Measurements from ENCODE around the gene IMPDH2.
A peak's percentile ranks its signal among the peaks of the same experiment; 100 is the strongest.
"Not testable (repeated sequence)": the region's sequence is repeated elsewhere in the genome, so short reads cannot be mapped to it uniquely, and the experiment has no call there.

Gene IMPDH2

DNA sequence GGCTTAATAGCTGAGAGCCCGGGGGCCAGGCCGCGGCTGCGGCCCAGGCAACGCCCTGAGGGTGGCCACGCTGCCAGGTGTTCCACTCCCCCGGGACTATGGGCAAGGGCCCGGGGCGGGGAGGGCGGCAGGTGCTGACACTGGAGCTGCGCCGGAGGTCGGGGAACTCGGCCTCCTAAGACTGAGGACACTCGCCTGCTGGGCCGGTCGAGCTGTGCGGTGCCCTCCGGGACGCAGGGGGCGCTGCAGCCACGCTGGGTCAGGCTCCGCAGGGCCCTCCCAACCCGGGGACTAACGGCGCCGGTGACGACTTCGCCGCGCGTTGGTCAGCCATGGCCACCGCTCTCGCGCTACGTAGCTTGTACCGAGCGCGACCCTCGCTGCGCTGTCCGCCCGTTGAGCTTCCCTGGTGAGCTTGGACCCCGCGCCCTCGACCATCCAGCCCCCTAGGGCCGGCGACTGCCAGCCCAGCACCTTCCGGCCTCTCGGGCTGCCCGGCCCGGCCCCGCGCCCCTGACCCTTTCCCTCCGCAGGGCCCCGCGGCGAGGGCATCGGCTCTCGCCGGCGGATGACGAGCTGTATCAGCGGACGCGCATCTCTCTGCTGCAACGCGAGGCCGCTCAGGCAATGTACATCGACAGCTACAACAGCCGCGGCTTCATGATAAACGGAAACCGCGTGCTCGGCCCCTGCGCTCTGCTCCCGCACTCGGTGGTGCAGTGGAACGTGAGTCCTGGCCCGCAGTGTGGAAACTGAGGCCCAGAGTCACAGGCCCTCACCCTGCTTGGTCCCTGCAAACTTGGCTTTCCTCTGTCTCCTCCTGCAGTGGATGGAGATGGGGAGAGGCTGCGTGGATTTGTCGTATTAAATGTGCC, 7.1 kb downstream of the IMPDH2 start, which contains the start of gene NDUFAF3:
TSS of gene NDUFAF3 (plus strand) at position 309 of the 875 bp plus-strand sequence. CDS start at position 333, 24 bp downstream.
- peak; percentile 87 to 92 (median 91) for DNase-seq (ENCODE audit: low read depth in 2 of 3, low spot score in 1 of 3)

DNA sequence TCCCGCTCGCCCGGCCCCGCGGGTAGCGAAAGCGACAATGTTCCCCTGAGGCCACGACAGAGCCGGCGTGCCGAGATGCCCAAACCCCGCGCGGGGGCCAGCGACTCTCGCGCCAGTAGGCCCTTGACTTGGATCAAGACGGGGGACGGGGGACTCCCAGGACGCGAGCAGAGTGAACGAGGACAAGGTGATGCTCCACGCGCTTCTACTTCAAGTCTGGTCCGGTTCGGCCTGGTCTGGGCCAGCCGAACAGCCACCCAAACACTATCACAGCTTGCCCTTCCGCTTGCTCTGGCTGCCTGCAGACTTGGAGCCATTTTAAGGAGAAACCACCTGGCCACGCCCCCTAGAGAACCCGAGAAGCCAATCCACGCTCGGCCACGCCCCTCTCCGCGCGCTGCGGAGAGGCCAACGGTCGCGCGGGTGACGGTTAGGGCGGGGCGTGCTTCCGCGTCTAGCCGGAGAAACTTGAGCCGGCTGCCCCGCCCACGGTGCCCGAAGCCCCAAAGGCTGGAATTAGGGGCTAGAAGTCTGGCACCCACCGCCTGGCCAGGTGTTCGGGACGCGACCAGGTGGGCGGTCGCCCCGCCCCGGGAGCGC, 7.9 kb downstream of the IMPDH2 start:
- DNase-seq (ENCODE audit: low read depth in 2 of 3, low spot score in 1 of 3), result peak; percentile 96 to 99 (median 98)

DNA sequence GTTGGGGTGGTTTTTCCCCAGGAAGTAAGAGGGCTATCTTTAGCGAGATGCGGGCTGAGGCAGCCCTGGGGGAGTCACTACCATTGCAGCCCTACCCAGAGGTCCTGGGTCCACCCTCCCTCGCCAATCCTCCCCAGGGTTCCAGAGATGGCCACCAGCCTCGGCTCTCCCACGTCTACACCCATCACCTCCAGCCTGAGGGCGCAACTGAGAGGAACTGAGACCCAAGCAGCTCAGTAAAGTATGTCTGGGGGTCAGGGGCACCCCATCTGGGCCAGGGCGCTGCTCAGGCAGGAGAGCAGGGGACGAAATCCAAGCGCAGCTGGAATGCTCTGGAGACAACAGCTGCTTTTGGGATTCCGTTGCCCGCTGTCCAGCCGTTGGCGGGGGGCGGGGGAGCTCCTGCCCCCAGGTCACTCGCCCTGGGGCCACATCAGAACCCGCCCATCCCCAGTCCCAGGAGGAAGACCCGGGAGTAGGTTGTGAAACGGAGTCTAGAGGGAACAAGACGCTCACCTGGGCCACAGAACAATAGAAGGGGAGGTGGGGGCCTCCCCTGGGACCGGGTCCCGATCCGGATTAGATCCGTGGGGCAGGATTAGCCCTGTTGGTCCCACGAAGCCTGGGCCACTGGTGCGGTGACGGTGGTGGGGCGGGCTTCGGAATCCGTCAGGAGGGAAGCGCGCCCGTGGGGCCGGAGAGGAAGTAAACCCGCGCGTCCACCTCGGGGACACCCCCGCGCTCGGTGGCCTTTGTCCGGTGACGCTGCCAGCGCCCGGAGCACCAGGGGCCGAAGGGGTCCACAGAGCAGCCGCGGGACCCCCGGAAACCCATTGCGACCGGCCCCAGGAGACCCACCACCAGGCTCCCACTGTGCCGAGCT, 8.6 kb downstream of the IMPDH2 start:
- DNase-seq (ENCODE audit: low read depth in 2 of 3, low spot score in 1 of 3), result no peak

DNA sequence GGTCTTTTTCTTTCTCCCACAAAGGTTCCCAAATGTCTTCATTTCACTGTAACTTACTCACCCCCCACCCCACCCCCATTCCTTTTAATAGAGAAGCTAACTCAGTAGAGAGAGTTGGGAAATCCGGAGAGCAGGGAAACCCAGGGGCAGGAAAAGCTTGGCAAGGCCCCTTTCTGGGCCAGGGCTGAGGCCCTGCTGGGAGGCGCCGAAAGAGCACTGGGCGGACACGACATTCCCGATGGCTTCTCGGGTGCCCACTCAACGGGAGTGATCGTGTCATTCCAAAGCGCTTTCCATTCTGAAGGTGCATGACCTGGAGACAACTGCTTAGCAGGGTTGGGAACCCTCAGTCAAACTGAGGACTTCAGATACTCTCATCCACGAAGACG, 9.3 kb downstream of the IMPDH2 start:
- DNase-seq (ENCODE audit: low read depth in 2 of 3, low spot score in 1 of 3), result no peak

DNA sequence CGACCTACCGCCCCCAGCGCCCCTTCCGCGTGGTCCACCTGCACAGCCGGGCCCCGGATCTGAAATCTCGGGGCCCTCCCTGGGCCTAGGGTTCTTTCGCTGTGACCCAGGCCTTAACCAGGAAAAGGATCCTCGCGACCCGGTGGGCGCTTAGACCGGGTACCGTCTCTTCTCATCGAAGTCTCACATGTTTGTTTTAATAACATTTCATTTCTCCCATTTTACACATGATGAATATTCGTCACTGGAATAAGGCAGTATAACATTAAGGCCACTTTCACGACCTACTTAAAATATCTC, 10.5 kb downstream of the IMPDH2 start:
- no peak for DNase-seq (ENCODE audit: low read depth in 2 of 3, low spot score in 1 of 3)

DNA sequence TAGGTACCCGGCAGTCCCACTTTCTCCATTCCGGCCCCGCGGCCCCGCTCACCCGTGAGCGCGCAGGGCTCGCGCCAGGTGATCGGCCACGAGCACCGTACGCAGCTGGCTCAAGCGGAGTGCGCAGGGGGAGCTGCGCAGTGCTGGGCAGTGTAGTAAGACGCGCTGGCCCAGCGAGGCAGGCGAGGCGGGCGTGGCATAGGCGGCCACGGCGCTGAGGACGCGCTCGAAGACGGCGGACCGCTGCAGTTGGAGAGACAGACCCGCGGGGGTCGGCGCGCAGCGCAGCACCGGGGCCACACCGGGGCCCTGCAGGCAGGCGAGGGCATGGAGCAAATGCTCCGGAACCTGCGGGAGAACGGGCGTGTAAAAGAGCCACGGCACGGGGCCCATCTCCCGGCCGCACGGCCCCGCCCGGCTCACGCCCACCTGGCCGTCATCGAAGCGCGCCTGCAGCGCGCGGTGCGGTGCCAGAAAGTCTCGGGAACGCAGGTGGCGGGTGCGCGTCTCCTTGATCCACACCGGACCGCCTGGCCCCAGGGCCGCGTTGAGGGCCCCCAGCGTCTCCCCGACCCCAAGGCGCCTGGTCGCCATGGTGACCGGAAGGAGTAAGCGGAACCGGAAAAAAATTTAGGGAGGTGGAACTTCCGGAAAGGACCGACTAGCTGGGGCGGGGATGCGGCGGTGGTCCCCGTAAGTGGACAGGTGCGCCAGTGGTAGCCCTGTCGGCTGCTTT, 11.1 kb downstream of the IMPDH2 start, which contains the start of gene DALRD3:
TSS of gene DALRD3 (minus strand) at position 610 of the 736 bp plus-strand sequence. CDS start at position 594, 16 bp downstream.
- DNase-seq (ENCODE audit: low read depth in 2 of 3, low spot score in 1 of 3), result peak in 1 of 3 donors; percentile 43

DNA sequence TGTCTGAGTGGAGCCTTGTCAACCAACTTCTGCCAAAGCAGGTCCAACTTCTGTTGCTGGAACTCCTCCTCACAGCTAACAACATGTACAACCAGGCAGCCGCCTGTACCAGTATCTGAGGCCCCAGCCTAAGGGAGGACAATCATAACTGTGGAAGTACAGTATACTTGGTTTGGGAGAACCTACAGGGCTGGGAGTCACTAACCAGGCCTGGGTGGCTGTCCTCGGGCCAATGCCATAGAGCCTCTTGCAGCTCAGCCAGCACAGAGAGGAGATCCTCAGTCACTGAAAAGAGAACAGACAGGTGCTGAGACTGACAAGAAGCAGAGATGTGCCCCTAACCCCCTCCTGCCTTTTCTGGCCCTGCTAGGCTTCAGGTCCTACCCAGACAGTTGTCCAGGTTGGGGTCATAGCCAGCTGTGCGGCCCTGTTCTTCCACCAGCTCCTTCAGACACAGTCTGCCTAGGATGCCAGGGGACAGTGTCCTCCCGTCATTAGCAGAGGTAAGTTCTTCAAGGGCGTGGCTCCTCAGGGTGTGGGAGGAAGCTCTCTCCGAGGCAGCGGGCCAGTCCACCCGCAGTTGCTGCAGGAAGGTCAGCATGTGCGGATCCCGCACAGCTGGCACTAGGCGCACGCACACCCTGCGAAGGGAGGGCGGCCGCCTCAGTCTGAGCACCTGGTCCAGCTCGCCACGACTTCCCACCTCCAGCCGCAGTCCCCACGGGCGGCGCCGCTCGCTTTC, 11.8 kb downstream of the IMPDH2 start:
- DNase-seq (ENCODE audit: low read depth in 2 of 3, low spot score in 1 of 3), result no peak

DNA sequence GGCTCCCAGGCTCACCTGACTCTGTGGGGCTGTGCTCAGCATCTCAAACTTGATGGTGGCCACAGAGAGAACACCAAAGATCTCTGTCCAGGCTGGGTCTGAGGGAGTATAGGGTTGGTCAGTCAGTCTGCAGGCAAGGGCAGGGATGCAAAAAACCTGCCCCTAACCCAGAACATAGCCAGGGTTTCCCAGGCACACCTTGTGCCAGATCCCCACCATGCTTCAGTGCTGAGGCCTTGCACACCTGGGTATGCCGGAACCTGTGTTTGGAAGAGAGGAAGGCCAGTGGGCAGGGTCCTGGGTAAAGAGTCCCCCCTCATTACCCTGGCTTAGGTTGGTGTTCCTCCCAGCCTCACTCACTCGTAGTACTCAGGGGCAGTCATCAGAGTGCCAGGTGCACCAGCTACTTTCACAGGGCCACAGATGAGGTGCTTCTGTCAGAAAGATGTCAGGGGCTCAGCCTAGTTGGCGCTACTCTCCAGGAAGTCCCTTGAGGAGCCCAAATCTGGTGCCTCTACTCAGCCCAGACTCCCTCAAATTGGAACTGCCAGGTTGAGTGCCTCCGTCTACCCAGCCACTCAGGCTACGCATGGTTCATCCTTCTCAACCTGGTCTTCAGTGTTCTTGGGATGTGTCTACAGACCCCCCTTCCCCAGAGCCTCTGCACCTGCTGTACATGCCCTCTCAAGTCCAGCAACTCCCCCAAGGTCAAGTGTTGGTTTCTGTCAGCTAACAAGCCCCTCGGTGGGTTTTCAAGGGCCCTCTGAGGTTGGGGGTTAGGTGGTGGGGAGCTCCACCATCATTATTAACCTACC, 12.6 kb downstream of the IMPDH2 start:
- DNase-seq (ENCODE audit: low read depth in 2 of 3, low spot score in 1 of 3), result no peak

DNA sequence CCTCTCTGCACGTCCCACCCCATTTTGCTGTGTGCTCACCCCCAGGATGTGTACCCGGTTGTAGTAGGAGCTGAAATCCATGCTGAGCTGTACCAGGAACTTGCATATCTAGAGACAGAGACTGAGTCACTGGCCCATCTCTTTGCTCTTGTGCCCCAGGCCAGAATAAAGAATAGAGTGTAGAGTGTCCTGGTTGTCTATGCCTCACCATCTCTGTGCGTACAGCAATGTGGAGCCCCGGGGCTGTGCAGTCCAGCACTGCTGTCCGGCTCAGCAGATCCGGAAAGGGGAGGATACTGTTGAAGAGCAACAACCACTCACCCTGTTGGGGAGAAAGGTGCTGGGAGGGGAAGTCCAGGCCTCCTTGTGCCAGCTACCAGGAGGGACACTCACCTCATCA, 13.4 kb downstream of the IMPDH2 start:
- no peak for DNase-seq (ENCODE audit: low read depth in 2 of 3, low spot score in 1 of 3)

DNA sequence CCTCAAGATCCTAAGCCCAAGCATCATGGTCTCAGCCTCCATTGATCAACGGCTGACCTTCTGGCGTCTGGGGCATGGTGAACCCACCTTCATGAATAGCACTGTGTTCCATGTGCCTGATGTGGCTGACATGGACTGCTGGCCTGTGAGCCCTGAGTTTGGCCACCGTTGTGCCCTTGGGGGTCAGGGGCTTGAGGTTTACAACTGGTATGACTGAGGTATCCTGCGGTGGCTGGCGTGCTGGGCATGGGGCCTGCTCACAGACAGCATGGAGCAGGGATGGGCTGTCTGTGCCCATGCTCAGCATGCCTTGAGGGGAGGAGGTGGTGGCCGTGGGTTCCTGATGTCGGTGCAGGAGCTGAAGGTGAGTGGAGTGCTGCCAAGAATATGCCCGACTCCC, 14.1 kb downstream of the IMPDH2 start:
- DNase-seq (ENCODE audit: low read depth in 2 of 3, low spot score in 1 of 3), result no peak

DNA sequence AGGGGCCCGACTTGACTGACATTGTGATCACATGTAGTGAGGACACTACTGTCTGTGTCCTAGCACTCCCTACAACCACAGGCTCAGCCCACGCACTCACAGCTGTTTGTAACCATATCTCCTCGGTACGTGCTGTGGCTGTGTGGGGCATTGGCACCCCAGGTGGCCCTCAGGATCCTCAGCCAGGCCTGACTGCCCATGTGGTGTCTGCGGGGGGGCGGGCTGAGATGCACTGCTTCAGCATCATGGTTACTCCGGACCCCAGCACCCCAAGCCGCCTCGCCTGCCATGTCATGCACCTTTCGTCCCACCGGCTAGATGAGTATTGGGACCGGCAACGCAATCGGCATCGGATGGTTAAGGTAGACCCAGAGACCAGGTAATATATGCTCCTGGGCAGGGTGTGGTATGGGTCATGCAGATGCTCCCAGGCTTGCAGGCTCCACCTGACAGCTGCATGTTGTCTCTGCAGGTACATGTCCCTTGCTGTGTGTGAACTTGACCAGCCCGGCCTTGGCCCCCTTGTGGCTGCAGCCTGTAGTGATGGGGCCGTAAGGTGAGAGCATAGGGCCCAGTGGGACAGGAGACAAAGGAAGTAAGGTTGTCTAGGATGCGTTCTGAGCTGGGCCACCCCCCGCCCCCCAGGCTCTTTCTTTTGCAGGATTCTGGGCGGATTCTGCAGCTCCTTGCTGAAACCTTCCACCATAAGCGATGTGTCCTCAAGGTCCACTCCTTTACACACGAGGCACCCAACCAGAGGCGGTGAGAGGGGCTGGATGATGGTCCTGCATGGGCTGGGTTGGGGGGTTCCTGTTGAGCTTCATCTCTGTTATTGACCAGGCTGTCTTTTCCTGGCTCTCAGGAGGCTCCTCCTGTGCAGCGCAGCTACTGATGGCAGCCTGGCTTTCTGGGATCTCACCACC, 15.2 kb downstream of the IMPDH2 start:
- no peak for DNase-seq (ENCODE audit: low read depth in 2 of 3, low spot score in 1 of 3)

DNA sequence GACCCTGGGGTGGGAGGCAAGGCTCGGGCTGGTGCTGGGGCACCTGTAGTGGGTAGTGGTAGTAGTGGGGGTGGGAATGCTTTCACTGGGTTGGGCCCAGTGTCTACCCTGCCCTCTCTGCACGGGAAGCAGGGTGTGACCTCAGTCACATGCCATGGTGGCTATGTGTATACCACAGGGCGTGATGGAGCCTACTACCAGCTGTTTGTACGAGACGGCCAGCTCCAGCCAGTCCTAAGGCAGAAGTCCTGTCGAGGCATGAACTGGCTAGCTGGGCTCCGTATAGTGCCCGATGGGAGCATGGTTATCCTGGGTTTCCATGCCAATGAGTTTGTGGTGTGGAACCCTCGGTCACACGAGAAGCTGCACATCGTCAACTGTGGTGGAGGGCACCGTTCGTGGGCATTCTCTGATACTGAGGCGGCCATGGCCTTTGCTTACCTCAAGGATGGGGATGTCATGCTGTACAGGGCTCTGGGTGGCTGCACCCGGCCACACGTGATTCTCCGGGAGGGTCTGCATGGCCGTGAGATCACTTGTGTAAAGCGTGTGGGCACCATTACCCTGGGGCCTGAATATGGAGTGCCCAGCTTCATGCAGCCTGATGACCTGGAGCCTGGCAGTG, 16.0 kb downstream of the IMPDH2 start:
- DNase-seq (ENCODE audit: low read depth in 2 of 3, low spot score in 1 of 3), result no peak

DNA sequence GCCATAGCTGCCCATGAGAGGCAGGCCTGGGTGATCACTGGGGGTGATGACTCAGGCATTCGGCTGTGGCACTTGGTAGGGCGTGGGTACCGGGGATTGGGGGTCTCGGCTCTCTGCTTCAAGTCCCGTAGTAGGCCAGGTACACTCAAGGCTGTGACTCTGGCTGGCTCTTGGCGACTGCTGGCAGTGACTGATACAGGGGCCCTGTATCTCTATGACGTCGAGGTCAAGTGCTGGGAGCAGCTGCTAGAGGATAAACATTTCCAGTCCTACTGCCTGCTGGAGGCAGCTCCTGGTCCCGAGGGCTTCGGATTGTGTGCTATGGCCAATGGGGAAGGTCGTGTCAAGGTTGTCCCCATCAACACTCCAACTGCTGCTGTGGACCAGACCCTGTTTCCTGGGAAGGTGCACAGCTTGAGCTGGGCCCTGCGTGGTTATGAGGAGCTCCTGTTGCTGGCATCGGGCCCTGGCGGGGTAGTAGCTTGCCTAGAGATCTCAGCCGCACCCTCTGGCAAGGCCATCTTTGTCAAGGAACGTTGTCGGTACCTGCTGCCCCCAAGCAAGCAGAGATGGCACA, 16.7 kb downstream of the IMPDH2 start:
- DNase-seq (ENCODE audit: low read depth in 2 of 3, low spot score in 1 of 3), result no peak

DNA sequence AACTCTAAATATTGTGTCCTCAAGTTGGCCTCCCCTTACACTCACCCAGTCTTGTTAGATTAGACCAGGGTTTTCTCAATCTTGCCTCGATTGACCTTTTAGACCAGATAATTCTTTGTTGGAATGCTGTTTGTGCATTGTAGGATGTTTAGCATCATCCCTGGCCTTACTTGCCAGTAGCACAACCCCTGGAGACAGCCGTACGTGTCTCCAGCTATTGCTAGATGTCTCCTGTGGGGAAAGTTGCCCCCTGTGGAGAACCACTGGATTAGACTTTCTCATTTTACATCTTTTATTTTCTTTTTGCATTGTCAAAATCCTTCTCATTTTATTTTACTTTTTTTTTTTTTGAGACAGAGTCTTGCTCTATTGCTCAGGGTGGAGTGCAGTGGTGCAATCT, 19.8 kb downstream of the IMPDH2 start:
- DNase-seq (ENCODE audit: low read depth in 2 of 3, low spot score in 1 of 3), result no peak

DNA sequence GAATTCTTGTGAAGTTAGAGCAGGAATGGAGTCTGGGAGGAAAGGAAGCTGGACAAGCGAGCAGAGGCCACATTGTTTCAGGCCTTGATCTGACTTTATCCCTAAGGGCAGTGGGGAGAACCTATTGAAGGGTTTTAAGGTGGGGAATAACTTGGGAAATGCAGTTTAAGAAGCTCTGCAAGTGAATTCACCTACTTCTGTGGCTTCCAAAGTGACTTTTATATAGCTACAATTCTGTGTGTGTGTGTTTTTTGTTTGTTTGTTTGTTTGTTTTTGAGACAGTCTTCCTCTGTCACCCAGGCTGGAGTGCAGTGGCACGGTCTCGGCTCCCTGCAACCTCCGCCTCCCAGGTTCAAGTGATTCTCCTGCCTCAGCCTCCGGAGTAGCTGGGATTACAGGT, 20.6 kb downstream of the IMPDH2 start:
- DNase-seq (ENCODE audit: low read depth in 2 of 3, low spot score in 1 of 3), result not testable (repeated sequence)

DNA sequence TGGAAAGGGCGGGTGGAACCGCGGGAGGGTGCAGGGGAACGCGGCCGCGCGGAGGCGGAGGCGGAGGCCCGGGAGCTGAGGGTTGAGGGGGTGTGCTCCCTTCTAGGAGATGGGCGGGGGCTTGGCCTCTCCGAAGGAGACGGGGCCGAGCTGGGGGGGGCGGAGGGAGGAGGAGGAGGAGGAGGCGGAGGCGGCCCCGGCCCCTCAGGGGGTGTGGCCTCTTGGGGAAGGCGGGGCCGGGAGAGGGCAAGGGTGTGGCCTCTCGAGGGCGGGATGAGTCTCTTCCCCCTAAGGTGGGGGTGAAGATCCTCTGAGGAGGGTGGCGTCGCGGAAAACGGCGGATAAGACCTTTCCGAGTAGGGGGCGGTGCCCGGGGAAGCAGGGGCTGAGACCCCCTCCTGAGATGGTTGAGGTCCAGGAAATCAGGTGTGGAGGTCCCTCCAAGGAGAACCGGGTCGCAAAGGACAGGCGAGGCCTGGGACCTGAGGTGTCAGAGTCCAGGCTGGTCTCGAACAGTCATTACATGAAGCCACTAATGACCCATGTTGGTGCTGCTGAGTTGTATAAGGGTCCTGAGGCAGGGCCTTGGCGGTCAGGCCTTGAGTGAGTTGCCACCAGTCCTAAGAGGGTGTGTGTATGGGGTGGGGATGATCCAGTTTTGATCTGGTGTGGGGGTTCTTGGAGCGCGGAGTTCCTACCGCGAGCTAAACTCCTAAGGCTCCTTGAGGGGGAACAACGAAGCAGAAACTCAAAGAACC, 21.2 kb downstream of the IMPDH2 start:
- DNase-seq (ENCODE audit: low read depth in 2 of 3, low spot score in 1 of 3), result peak; percentile 77 to 84 (median 80)

Measured in stimulated activated CD4-positive, alpha-beta T cell treated with anti-CD3 and anti-CD28 coated beads, Interleukin-12 subunit alpha, Interleukin-12 subunit beta, amount 100 ng/mL, for 48 hours (primary cell).